Activated T-cell treated with anti-CD3 and anti-CD28 coated beads, Interleukin-2, amount 50 U/mL, for 72 hours (primary cell): ENCODE results near the gene TNFSF4. TPM values are rescaled to one million over a fixed set of nuclear protein-coding genes. Genes with fewer than 3 reads are reported as not detected.
"Not testable (repeated sequence)": the region's sequence is repeated elsewhere in the genome, so short reads cannot be mapped to it uniquely, and the experiment has no call there.

Source experiments
- ATAC-seq, 2 donors: fragments of 150-1000 bp; cut with Tn5 transposase; replicated peaks in 1 of 2; 2 replicates each; pipeline ENCODE4 v1.10.0; 2021; ENCODE audit warnings: moderate library complexity in 2 of 2, mild to moderate bottlenecking in 1 of 2
- DNase-seq, 2 donors: peaks; one replicate each; pipeline ENCODE4 v3.0.0; 2021 to 2022; ENCODE audit warnings: mixed read lengths in 1 of 2
- H3K27ac Mint-ChIP-seq: one replicate; pipeline ENCODE4 v1.8.0; 2022; ENCODE audit warnings: mild to moderate bottlenecking, moderate library complexity, mixed read lengths
- H3K27me3 Mint-ChIP-seq: one replicate; pipeline ENCODE4 v1.8.0; 2022; ENCODE audit warnings: low read depth, mixed read lengths
- H3K36me3 Mint-ChIP-seq, 2 donors: one replicate each; pipeline ENCODE4 v1.8.0; 2022; ENCODE audit warnings: mixed read lengths in 2 of 2, mild to moderate bottlenecking in 1 of 2; ENCODE audit not compliant: insufficient read depth in 2 of 2
- H3K4me1 Mint-ChIP-seq: one replicate; pipeline ENCODE4 v1.8.0; 2022; ENCODE audit warnings: low read depth, mixed read lengths
- H3K4me3 Mint-ChIP-seq, 2 donors: one replicate each; pipeline ENCODE4 v1.8.0; 2022; ENCODE audit warnings: mild to moderate bottlenecking in 2 of 2, mixed read lengths in 2 of 2, moderate library complexity in 2 of 2
- H3K9me3 Mint-ChIP-seq, 2 donors: one replicate each; pipeline ENCODE4 v1.8.0; 2022; ENCODE audit warnings: mixed read lengths in 2 of 2
- total RNA-seq, 2 donors: library from RNA; stranded (reverse); gene quantifications; one replicate each; pipeline ENCODE4 v1.2.3, GENCODE V29; 2022

Gene TNFSF4
- total RNA-seq, 2 donors from 2014 or later = 2.0 to 2.4 TPM

DNA sequence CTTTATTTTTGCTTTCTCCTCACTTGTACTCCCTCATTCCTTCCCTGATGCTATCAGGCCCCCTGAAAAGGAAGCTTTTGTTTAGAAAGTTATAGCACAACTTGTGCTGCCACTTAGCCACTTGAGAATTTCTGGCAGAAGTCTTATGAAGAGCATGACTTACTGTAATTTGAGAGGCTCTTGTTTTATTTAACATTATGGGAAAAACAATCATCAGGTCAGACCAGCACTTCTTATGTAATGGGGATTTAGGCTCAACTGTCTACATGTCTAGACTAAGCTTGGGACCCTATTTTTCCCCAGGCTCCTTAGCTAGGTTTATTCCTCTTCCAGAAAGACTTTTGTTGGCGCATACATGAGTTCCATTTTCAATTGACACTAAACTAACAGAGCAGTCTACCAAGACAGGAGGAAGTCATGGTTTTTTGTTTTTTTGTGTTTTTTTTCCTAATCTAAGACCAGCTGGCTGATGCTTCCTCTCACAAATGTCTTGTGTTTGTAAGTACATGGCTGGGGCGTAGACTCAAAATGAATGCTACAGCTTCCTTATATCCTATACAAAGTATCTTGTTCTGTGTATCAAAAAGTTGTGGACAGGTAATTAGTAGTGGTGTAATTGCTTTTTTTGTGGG, 31.5 kb downstream of the TNFSF4 start:
- Mint-ChIP-seq H3K4me3 (no peak overlapping the region), H3K27ac (no peak overlapping the region), H3K36me3 (peaks cover 13 to 17% of the 10 kb centered on the region in 2 donors), H3K4me1 (no peaks in the 10 kb centered on the region), H3K9me3 (peaks cover 9 to 19% of the 10 kb centered on the region in 2 donors), H3K27me3 (no peaks in the 10 kb centered on the region)
- DNase-seq (no peak), ATAC-seq (no peak)

DNA sequence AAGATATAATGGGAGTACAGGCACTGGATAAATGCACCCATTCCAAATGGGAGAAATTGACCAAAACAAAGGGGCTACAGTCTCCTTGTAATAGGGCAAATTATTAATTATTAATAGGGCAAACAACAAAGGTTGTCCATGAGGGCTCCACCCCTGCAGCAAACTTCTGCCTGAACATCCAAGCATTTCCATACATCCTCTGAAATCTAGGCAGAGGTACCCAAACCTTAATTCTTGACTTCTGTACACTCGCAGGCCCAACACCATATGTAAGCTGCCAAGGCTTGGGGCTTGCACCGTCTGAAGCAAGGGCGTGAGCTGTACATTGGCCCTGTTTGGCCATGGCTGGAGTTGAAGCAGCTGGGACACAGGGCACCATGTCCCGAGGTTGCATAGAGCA, 33.7 kb downstream of the TNFSF4 start:
- H3K4me1 Mint-ChIP-seq = no peaks in the 10 kb centered on the region
- H3K36me3 Mint-ChIP-seq = peaks cover 13 to 17% of the 10 kb centered on the region in 2 donors
- peaks cover 9 to 21% of the 10 kb centered on the region in 2 donors for H3K9me3 Mint-ChIP-seq
- DNase-seq = no peak
- ATAC-seq = no peak
- no peak overlapping the region for H3K4me3 Mint-ChIP-seq
- no peak overlapping the region for H3K27ac Mint-ChIP-seq
- no peaks in the 10 kb centered on the region for H3K27me3 Mint-ChIP-seq

DNA sequence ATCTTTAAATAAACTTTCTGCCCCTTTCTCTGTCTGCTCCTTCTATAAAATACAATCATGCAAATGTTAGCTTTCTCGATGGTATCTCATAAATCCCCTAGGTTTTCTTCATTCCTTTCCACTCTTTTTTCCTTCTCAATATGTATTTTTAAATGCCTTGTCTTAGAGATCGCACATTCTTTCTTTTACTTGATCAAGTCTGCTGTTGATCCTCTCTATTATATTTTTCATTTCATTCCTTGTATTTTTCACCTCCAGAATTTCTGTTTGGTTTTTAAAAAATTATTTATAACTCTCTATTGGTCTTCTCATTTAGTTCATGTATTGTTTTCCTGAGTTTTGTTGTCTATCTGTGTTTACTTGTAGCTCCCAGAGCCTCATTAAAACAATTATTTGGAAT, 36.0 kb downstream of the TNFSF4 start:
- Mint-ChIP-seq H3K9me3 (peaks cover 7 to 19% of the 10 kb centered on the region in 2 donors), H3K36me3 (peaks cover 13 to 17% of the 10 kb centered on the region in 2 donors)

DNA sequence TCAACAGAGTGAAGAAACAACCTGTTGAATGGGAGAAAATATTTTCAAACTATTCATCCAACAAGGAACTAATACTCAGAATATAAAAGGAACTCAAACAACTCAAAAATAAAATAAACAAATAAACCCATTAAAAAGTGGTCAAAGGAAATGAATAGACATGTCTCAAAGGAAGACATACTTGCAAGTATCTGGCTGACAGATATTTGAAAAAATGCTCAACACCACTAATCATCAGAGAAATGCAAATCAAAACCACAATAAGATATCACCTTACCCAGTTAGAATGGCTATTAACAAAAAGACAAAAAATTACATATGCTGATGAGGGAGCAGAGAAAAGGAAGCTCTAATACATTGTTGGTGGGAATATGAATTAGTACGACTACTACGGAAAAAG, 38.2 kb downstream of the TNFSF4 start:
- Mint-ChIP-seq H3K36me3 (peaks cover 9 to 12% of the 10 kb centered on the region in 2 donors), H3K27me3 (no peaks in the 10 kb centered on the region), H3K9me3 (peaks cover 7 to 13% of the 10 kb centered on the region in 2 donors), H3K4me3 (no peak overlapping the region), H3K4me1 (no peaks in the 10 kb centered on the region), H3K27ac (no peak overlapping the region)
- no peak for DNase-seq
- ATAC-seq = no peak

More for the DNA sequence above, 36.0 kb downstream of the TNFSF4 start:
- DNase-seq (no peak), ATAC-seq (no peak)
- Mint-ChIP-seq H3K4me1 (no peaks in the 10 kb centered on the region), H3K4me3 (no peak overlapping the region), H3K27me3 (no peaks in the 10 kb centered on the region), H3K27ac (no peak overlapping the region)

DNA sequence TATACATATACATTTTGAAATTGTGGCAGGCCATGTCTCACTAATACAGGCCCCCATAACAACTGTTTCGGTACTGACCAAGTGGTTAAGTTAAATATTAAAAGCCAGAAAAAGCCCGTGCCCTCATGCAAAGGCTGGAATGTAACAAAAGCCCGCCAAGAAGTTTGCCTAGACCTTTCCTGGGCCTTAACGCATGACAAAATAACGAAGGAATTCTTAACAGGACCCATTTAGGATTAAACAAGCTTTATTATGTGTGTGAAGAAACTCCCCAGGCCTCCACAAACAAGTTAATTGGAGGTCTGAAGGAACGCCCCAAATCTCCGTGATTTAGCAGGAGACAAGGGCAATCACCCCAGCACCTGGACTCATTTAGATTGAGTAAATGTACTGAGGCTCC, 42.4 kb downstream of the TNFSF4 start:
- no peak for DNase-seq
- Mint-ChIP-seq H3K9me3 (no peaks in the 10 kb centered on the region), H3K27ac (no peak overlapping the region), H3K4me1 (peaks cover 5% of the 10 kb centered on the region), H3K27me3 (no peaks in the 10 kb centered on the region), H3K4me3 (no peak overlapping the region), H3K36me3 (no peaks in the 10 kb centered on the region)
- ATAC-seq = no peak

DNA sequence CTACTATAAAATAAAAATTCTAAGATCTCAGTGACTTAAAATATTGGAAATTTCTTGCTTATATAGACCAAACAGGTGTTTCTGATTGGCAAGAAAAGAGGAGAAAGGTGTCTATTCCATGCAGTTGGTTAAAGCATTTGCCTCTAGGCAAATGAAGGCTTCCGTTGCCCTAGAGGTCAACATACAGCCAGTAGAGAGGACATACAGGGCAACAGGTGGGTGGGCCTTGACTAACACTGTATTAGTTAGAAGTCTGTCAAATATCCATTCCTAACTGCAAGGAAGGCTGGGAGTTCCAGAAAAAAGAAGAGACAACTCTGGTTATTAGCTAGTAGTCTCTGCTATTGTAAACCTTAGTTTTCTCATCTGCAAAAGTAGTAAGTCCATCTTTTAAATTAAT, 43.0 kb downstream of the TNFSF4 start:
- H3K4me3 Mint-ChIP-seq = no peak overlapping the region
- no peaks in the 10 kb centered on the region for H3K27me3 Mint-ChIP-seq
- H3K36me3 Mint-ChIP-seq = no peaks in the 10 kb centered on the region
- DNase-seq (no peak), ATAC-seq (no peak)
- peaks cover 5% of the 10 kb centered on the region for H3K4me1 Mint-ChIP-seq
- no peak overlapping the region for H3K27ac Mint-ChIP-seq
- no peaks in the 10 kb centered on the region for H3K9me3 Mint-ChIP-seq

DNA sequence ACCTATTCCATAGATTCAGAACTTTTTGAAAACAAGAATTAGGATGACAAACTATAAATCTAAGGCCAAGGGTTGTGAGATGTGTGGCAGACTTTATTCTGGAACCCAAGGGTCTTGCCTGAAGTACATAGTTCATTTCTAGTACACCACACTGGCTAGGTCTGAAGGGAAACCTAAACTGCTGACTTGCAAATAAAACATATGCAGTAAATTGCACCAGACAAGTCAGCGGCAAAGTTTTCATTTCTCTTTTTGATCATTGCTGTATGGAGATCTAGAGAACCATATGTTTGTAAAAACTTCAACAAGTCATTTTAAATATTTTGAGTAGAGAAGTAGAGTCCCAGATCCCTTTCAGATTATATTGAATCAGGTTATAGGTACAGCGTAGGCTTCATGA, 43.9 kb downstream of the TNFSF4 start:
- H3K27ac Mint-ChIP-seq = no peak overlapping the region
- no peaks in the 10 kb centered on the region for H3K9me3 Mint-ChIP-seq
- H3K4me1 Mint-ChIP-seq = peaks cover 5% of the 10 kb centered on the region
- no peaks in the 10 kb centered on the region for H3K27me3 Mint-ChIP-seq
- ATAC-seq (no peak), DNase-seq (no peak)
- H3K4me3 Mint-ChIP-seq = no peak overlapping the region
- H3K36me3 Mint-ChIP-seq = no peaks in the 10 kb centered on the region

DNA sequence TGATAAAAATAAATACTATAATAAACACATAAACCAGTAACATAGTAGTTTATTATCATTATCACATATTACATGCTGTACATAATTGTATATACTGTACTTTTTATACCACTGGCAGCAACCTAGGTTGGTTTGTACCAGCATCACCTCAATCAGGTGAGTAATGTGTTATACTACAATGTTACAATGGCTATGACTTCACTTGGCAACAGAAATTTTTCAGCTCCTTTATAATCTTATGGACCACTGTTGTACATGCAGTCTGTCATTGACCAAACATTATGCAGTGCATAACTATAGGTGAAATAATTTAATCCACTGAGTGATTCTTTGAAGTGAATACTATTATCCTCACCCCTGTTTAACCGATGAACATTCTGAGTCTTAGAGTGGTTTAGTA, 44.5 kb downstream of the TNFSF4 start:
- DNase-seq = no peak
- no peaks in the 10 kb centered on the region for H3K9me3 Mint-ChIP-seq
- no peaks in the 10 kb centered on the region for H3K36me3 Mint-ChIP-seq
- no peaks in the 10 kb centered on the region for H3K27me3 Mint-ChIP-seq
- no peak for ATAC-seq
- H3K4me3 Mint-ChIP-seq = no peak overlapping the region
- H3K27ac Mint-ChIP-seq = no peak overlapping the region
- peaks cover 5% of the 10 kb centered on the region for H3K4me1 Mint-ChIP-seq

DNA sequence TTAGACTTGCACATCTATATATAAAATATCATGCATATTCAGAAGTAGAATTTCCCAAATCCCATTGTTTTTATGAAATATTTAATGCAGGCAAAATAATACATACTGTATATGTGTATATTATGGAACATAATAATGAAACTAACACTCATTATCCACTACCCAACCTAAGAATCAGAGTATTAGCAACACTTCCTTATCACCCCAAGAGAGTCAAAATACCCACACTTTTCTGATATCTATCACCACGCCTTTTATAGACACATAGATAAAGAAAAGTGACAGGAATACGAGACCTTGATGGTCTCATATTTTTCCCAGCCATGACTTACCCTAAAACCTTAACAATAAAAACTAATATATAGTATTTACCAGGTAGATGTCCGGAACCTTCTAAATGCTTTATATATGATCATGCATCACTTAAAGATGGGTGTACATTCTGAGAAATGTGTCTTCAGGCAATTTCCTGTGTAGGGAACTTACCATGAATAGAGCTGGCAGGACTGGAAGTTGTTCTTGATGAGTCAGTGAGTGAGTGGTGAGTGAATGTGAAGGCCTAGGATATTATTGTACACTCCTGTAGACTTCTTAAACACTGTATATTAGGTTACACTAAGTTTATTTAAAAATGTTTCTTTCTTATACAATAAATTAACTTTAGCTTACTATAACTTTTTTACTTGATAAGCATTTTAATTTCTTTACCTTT, 45.5 kb downstream of the TNFSF4 start:
- H3K9me3 Mint-ChIP-seq = peaks cover 0 to 3% of the 10 kb centered on the region in 2 donors
- peaks cover 5% of the 10 kb centered on the region for H3K4me1 Mint-ChIP-seq
- ATAC-seq = peak; percentile 59 to 76
- no peak for DNase-seq
- H3K27me3 Mint-ChIP-seq = no peaks in the 10 kb centered on the region
- H3K4me3 Mint-ChIP-seq = no peak overlapping the region
- H3K27ac Mint-ChIP-seq = no peak overlapping the region
- H3K36me3 Mint-ChIP-seq = peaks cover under 1 to 2% of the 10 kb centered on the region in 2 donors

DNA sequence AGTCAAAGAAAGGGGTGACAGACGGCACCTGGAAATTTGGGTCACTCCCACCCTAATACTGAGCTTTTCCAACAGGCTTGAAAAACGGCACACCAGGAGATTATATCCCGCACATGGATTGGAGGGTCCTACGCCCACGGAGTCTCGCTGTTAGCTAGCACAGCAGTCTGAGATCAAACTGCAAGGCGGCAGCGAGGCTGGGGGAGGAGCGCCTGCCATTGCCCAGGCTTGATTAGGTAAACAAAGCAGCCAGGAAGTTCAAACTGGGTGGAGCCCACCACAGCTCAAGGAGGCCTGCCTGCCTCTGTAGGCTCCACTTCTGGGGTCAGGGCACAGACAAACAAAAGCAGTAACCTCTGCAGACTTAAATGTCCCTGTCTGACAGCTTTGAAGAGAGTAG, 53.2 kb downstream of the TNFSF4 start:
- H3K4me3 Mint-ChIP-seq, H3K27me3 Mint-ChIP-seq, ATAC-seq, H3K9me3 Mint-ChIP-seq, DNase-seq, H3K27ac Mint-ChIP-seq: not testable (repeated sequence)
- Mint-ChIP-seq H3K4me1 (peaks cover 20% of the 10 kb centered on the region), H3K36me3 (peaks cover 8 to 15% of the 10 kb centered on the region in 2 donors)

DNA sequence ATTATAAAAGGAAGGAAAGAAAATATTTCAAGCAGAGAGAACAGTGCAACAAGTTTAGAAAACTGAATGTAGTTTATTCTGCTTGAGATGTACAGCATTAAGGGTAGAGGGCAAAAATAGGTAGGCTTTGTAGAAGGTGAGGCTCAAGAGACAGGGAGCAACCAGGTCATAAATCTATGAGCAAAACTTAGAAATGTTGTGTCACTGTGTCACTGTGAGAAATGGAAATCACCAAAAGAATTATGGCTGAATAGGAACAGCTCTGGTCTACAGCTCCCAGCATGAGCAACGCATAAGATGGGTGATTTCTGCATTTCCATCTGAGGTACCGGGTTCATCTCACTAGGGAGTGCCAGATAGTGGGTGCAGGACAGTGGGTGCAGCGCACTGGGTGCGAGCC, 53.6 kb downstream of the TNFSF4 start:
- H3K4me1 Mint-ChIP-seq = peaks cover 20% of the 10 kb centered on the region
- H3K36me3 Mint-ChIP-seq = peaks cover 8 to 15% of the 10 kb centered on the region in 2 donors
- ATAC-seq (no peak), DNase-seq (no peak)
- H3K4me3 Mint-ChIP-seq = no peak overlapping the region
- no peaks in the 10 kb centered on the region for H3K27me3 Mint-ChIP-seq
- H3K9me3 Mint-ChIP-seq = peaks cover 2 to 8% of the 10 kb centered on the region in 2 donors
- H3K27ac Mint-ChIP-seq = no peak overlapping the region

DNA sequence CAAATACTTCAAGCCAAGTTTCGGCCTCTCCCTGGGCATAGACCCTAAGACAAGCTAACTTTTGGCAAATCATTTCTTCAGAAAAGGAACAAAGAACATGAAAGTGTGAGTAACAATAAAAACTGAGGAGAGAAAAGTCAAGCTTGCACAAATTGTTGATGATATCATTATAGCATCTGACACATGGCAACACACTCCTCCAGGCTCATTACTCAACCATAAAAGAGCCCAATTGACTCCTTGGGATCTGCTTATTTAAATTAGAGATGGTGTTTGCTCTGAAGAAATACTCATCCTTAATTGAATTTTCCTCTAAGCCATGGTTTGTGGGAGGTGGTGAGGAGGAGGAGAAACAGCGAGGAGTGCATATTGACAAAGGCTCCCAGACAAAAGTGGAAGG, 54.5 kb downstream of the TNFSF4 start:
- H3K4me1 Mint-ChIP-seq = peaks cover 20% of the 10 kb centered on the region
- ATAC-seq = no peak
- H3K27ac Mint-ChIP-seq = no peak overlapping the region

DNA sequence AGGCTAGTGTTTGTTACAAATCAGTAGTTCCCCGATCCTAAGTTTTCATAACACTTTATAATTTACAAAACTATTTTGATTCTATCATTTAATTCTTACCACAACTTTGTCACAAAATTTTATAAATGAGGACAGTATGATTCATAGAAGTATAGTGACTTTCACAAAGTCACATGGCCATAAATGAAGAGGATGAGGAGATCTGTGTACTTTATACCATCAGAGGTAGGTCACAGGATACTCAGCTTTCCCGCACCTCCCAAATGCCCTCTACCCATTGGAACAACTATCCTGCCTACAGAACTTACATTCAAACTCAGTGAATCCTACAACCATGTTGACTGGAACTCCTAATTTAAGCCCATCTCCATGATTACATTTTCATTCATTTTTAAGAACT, 56.3 kb downstream of the TNFSF4 start:
- DNase-seq = no peak
- H3K36me3 Mint-ChIP-seq = peaks cover 13 to 14% of the 10 kb centered on the region in 2 donors
- peaks cover 20% of the 10 kb centered on the region for H3K4me1 Mint-ChIP-seq
- peak; percentile 40 to 59 for ATAC-seq
- H3K27me3 Mint-ChIP-seq = peaks cover 13% of the 10 kb centered on the region
- peaks cover 13 to 16% of the 10 kb centered on the region in 2 donors for H3K9me3 Mint-ChIP-seq
- H3K27ac Mint-ChIP-seq = no peak overlapping the region
- peak overlapping the region in 1 of 2 donors; percentile 2 for H3K4me3 Mint-ChIP-seq

More for the DNA sequence above, 54.5 kb downstream of the TNFSF4 start:
- DNase-seq = no peak
- H3K27me3 Mint-ChIP-seq = peaks cover under 1% of the 10 kb centered on the region
- H3K36me3 Mint-ChIP-seq = peaks cover 9 to 15% of the 10 kb centered on the region in 2 donors
- peaks cover 4 to 8% of the 10 kb centered on the region in 2 donors for H3K9me3 Mint-ChIP-seq
- no peak overlapping the region for H3K4me3 Mint-ChIP-seq
